ENCODE measurements around the gene TMEM219.

TMEM219 gene

DNA sequence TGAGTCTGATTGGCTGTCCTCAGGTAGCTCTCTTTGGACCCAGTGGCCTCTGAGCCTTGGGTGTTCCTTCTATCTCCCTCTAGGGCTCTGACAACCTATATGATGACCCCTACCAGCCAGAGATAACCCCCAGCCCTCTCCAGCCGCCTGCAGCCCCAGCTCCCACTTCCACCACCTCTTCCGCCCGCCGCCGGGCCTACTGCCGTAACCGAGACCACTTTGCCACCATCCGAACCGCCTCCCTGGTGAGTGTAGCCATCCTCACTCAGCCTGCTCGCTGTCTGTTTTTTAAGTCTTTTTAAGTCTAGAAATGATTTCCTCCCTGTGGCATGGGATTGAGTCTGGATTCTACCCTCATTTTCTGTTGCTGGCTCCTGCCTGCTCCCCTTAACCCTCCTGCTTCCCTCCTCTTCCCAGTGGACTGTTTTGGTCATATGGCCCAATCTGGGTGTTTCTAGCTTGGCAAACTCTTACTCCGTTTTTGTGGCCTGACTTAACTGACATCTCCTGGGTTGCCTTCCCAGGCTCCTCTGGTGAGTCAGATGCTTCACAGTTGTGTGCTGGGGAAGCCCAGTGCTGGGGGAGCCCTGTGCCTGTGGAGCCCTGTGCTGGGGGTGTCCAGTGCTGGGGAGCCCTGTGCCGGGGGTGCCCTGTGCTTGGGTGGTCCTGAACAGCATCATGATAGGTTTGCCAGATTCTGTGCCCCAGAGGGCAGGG, 21.7 kb downstream of the TMEM219 start:
- no peak for DNase-seq

DNA sequence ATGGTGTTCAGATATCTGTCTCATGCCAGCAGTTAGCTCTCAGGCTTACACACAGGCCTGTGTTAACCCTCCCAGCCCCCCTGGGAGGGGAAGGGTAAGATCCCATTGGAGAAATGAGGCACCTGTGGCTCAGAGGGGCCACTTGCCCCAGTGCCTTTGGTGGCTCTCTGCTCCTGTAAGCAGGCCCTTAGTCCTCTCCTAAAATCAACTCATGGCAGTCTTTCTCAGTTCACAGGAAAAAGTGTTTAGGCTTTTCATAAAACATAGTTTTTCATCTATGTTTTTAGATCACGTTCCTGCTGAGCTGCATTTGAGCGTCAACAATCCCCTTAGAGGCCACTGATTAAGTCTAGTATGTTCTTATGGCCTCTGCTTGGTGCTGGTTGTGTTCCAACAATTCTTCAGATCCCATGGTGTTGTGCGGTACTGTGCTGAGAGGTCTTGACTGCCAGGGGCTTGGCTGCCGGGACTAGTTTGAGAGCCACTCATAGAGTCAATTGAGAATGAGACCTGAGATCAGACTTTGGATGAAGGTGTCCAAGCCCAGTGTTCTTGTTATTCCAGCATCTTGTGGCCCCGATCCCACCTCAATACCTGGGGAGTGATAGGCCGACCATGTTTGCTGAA, 22.4 kb downstream of the TMEM219 start:
- DNase-seq: no peak

DNA sequence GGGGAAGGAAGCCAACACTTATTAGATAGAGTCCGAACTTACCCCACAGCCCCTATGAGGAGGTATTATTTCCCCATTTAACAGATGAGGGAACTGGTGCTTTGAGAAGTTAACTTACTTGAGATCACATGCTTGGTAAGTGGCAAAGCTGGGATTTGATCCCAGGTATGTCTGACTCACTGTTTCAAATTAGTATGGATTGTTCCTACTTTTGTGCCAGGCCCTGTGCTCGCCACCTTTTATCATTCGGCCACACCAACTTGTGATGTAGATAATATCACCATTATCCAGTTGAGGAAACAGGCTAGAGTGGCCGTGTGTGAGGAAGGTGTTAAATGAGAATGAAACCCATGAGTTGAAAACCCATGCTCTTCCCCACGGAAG, 22.9 kb downstream of the TMEM219 start:
- no peak for DNase-seq

DNA sequence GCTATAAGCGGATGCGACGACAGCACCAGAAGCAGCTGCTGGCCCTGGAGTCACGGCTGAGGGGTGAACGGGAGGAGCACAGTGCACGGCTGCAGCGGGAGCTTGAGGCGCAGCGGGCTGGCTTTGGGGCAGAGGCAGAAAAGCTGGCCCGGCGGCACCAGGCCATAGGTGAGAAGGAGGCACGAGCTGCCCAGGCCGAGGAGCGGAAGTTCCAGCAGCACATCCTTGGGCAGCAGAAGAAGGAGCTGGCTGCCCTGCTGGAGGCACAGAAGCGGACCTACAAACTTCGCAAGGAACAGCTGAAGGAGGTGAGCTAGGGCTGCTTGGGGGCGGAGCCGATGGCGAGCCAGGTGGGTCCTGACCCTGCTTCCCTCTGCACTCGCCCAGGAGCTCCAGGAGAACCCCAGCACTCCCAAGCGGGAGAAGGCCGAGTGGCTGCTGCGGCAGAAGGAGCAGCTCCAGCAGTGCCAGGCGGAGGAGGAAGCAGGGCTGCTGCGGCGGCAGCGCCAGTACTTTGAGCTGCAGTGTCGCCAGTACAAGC, 23.5 kb downstream of the TMEM219 start:
- DNase-seq: no peak

DNA sequence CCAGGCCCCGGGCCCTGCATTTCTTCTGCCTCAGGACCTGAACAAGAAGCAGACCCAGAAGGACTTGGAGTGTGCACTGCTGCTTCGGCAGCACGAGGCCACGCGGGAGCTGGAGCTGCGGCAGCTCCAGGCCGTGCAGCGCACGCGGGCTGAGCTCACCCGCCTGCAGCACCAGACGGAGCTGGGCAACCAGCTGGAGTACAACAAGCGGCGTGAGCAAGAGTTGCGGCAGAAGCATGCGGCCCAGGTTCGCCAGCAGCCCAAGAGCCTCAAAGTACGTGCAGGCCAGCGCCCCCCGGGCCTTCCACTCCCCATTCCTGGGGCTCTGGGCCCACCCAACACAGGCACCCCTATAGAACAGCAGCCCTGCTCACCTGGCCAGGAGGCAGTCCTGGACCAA, 24.4 kb downstream of the TMEM219 start:
- DNase-seq: no peak

- DNase-seq: no peak
Measured at GRCh38 chr16:29986931-29987330, 25.1 kb downstream of the TMEM219 start.

- DNase-seq: no peak
Measured at GRCh38 chr16:29987371-29988085, 25.6 kb downstream of the TMEM219 start.

DNA sequence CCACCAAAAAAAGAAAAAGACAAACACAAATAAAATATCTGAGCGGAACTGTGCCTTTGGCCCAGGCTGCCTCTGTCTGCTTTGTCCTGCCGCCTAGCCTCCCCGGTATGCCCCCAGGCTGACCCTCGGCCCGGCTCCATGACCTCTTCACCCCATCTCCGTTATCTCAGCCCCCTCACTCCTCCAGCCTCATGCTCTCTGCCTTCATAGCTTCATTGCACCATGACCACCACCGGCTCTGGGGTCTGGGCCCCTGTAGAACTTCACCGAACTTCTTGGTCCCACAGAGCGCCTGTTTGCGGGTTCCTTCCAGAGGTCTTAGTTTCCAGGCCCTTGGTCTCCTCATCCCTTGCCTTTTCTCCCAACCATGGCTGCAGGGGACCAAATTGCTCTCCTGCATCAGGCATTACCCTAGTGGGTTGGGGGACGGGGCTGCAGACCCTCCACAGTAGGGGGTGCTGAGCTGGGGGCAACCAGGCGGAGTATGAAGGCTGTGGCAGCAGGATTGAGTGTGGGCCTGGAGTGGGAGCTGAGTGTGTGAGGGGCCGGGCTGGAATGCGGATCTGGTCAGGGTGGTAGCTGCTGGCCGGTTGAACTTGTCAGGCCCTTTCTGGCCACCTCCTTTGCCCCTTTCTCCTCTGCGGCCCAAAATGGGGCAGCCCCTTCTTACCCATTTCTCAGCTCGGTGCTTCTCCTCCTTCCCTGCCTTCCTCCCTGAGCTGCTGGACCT, 26.6 kb downstream of the TMEM219 start:
- no peak for DNase-seq

- DNase-seq: no peak
Measured at GRCh38 chr16:29989111-29989858, 27.4 kb downstream of the TMEM219 start.

DNA sequence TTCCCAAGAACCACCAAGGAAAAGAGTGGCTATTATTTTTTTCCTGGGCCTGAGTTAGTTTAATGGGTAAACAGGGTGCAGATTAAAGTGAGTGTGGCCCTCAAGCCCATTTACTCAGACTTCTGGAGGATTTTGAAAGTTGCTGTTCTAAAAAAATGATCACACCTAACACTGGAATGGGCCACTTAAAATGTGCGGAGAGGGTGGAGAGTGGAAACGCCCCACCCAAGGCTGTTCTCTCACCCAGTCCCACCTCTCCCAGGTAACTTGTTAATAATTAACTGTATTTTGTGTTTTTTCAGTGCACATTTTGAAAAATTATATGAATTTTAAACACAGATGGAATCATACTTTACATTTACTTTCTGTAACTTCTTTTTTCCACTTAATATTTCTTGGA, 28.2 kb downstream of the TMEM219 start:
- DNase-seq: no peak

DNA sequence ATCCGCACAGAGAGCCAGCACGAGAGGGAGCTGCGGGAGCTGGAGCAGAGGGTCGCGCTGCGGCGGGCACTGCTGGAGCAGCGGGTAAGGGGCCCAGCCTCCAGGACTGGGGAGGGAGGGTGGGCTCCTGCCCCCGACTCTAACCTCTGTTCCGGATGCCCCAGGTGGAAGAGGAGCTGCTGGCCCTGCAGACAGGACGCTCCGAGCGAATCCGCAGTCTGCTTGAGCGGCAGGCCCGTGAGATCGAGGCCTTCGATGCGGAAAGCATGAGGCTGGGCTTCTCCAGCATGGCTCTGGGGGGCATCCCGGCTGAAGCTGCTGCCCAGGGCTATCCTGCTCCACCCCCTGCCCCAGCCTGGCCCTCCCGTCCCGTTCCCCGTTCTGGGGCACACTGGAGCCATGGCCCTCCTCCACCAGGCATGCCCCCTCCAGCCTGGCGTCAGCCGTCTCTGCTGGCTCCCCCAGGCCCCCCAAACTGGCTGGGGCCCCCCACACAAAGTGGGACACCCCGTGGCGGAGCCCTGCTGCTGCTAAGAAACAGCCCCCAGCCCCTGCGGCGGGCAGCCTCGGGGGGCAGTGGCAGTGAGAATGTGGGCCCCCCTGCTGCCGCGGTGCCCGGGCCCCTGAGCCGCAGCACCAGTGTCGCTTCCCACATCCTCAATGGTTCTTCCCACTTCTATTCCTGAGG, 29.1 kb downstream of the TMEM219 start:
- no peak for DNase-seq

- no peak for DNase-seq
Measured at GRCh38 chr16:29991571-29991904, 29.7 kb downstream of the TMEM219 start.

DNA sequence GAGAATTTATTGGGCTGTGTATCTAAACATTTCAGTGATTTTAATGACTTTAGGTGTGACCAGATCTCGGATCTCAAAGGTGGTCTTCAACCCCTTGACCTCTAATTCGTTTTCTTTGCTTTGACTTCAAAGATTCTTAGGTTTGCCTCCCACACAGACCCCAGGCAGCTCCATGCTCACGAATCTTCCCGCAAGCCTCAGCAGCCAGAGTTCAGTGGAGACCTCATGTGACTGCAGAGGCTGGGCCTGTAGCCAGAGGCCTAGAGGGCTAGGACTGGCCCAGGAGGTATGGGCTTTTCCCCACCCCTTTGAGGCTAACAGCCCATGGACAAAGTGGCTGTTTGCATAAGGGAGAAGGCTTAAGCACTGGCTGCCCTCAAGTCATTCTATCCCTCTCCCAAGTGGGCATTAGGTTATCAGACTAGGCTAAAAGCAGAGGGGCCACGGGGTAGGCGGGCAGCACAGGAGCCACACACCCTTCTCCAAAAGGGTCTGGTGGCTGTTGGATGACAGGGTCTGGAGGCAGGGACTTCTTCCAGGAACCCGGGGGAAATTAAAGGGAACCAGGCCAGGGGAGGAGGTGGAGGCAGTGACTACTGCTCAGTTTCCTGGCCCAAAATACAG, 30.6 kb downstream of the TMEM219 start:
- no peak for DNase-seq

- no peak for DNase-seq
Measured at GRCh38 chr16:29993191-29993902, 31.5 kb downstream of the TMEM219 start.

DNA sequence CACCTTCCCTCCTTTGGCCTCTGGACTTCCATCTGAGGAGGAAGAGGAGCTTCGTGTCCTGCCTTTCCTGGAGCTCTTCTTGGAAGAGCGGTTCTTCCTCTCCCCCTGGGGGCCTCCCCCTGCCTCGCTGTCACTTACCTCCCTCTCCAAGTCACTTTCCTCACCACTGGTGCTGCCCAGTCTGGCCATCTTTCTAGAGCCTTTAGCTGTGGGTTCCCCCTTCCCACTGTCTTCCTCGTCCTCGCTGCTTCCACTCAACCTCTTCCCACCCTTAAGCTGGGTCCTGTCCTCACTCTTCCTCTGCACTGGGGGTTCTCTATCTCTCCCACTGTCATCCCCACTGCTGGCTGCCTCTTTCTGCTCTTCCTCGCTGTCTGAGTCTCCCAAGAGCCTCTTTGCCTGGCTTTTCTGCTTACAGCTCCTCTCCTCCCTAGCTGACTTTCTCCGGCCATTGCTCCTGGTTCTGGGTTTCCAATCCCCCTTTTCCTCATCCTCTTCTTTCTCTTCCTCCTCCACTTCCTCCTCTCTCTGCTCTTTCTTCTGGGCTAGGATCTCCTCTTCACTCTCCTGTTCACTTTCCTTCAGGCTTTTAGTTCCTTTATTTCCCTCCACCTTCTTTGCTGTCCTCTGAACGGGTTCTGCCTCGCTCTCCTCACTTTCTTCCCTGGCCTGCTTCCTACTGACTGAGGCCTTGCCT, 32.2 kb downstream of the TMEM219 start:
- no peak for DNase-seq

DNA sequence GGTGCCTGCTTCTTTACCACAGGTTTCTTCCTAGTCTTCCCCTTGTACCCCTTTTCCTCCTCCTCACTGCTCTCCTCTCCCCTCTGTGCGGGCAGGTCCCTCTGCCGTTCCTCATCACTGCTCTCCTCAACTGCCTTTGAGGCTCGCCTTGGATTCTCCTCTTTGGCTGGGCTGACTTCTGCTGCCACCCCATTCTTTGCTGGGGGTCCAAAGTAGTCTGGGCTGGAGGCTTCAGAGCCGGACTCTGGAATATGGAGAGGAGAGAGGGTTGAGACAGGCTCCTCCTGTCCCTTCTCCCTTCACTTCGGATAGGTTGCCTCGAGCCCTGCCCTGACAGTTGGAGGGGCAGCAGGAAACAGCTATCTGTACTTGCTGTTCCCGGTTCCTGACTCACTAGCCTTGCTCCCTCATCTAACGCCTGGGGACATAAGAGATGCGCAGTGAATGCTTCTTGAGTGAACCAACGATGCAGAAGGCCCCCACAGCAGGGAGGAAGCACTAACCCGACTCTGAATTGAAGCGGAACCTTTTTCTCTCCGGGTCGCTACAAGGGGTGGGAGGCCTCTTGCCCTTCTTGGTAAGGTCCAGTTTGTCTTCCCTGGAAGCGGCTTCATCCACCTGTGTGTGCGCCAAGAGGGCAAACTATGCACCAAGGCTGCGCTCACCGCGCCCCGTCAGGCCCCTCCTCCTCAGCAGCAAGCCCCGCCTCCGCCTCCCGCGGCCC, 32.9 kb downstream of the TMEM219 start:
- peak; percentile 54 to 66 for DNase-seq

GRCh38 chr16:29995324-29995910, 33.5 kb downstream of the TMEM219 start, which contains the start of gene HIRIP3:
HIRIP3 (minus strand) TSS chr16:29995617; CDS start chr16:29995605, 12 bp downstream.
- DNase-seq: peak; percentile 59 to 85

GRCh38 chr16:29995911-29996765, 34.3 kb downstream of the TMEM219 start, which contains the start of gene INO80E:
INO80E (plus strand) TSS chr16:29996241; CDS start chr16:29996311, 70 bp downstream.
- peak; percentile 95 to 96 for DNase-seq
